ENCODE data around the gene COL20A1. TPM values are rescaled to one million over a fixed set of nuclear protein-coding genes. Genes with fewer than 3 reads are reported as not detected.

Gene COL20A1
- total RNA-seq, 3 donors from 2014 or later, result not detected

GRCh38 chr20:63296531-63297299 is 3.7 kb downstream of the COL20A1 start:
- TF ChIP-seq, protein P1, sequence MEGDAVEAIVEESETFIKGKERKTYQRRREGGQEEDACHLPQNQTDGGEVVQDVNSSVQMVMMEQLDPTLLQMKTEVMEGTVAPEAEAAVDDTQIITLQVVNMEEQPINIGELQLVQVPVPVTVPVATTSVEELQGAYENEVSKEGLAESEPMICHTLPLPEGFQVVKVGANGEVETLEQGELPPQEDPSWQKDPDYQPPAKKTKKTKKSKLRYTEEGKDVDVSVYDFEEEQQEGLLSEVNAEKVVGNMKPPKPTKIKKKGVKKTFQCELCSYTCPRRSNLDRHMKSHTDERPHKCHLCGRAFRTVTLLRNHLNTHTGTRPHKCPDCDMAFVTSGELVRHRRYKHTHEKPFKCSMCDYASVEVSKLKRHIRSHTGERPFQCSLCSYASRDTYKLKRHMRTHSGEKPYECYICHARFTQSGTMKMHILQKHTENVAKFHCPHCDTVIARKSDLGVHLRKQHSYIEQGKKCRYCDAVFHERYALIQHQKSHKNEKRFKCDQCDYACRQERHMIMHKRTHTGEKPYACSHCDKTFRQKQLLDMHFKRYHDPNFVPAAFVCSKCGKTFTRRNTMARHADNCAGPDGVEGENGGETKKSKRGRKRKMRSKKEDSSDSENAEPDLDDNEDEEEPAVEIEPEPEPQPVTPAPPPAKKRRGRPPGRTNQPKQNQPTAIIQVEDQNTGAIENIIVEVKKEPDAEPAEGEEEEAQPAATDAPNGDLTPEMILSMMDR (IDR thresholded peaks at IDR 0.05), result no peak
- no peaks in the 10 kb centered on the region for H3K9me3 ChIP-seq
- ATAC-seq, result no peak

DNA sequence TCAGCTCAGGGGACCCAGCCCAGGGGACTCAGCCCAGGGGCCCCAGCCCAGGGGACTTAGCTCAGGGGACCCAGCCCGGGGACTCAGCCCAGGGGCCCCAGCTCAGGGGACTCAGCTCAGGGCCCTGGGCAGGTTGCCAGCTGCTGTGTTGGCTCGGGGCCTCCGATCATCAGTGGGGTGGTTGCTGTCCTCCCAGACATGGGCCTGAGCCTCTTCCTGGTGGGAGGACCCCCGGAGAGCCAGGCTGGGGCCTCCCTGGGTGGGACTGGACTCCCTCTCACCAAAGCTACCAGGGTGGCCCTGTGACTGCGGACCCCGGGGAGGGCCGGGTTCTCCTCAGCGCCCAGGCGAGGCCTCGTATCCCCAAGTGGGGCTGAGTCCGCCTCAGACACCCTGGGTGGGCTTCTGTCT is 4.4 kb downstream of the COL20A1 start:
- TF ChIP-seq, protein P1 (IDR thresholded peaks at IDR 0.05), result no peak
- intact Hi-C loops (cut with DNase I, micrococcal nuclease), result no loop called here
- DNase-seq (no peak), ATAC-seq (no peak)
- Histone ChIP-seq H3K4me3 (no peak overlapping the region), H3K9me3 (no peaks in the 10 kb centered on the region), H3K36me3 (ENCODE audit: low read depth) (no peaks in the 10 kb centered on the region), H3K4me1 (ENCODE audit: low read depth) (no peaks in the 10 kb centered on the region)

More at GRCh38 chr20:63296531-63297299, 3.7 kb downstream of the COL20A1 start:
- no peak for DNase-seq
- no peaks in the 10 kb centered on the region for H3K36me3 ChIP-seq (ENCODE audit: low read depth)
- intact Hi-C loops (cut with DNase I, micrococcal nuclease), result no loop called here
- no peaks in the 10 kb centered on the region for H3K4me1 ChIP-seq (ENCODE audit: low read depth)
- H3K4me3 ChIP-seq, result no peak overlapping the region

DNA sequence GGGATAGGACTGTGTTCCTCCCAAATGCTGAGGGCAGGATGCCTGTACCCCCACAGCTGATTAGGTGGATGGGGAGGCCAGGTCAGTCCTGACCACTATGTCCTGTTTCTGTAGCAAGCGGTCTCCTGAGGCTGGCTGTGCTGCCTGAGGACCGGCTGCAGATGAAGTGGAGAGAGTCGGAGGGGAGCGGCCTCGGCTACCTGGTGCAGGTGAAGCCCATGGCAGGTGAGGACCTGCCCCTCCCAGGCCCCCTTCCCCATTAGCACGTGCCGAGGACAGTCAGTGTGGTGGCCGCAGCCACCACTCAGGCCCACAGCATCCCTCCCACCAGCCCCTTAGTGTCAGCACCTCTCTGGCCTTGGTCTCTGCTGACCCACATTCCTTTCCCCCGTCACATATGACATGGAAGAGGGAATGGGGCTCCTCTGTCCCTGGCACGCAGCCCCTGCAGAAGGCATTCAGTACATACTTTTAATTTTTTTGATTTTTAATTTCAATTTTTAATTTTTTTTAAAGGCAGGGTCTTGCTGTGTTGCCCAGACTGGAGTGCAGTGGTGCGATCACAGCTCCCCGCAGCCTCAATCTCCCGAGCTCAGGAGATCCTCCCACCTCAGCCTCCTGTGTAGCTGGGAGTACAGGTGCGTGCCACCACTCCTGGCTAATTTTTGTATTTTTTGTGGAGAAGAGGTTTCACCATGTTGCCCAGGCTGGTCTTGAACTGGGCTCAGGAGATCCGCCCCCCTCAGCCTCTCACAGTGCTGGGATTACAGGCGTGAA is 5.0 kb downstream of the COL20A1 start:
- DNase-seq (no peak), ATAC-seq (no peak)
- TF ChIP-seq, protein P1 (IDR thresholded peaks at IDR 0.05), result no peak
- intact Hi-C loops (cut with DNase I, micrococcal nuclease), result no loop called here
- Histone ChIP-seq H3K4me3 (no peak overlapping the region), H3K36me3 (ENCODE audit: low read depth) (no peaks in the 10 kb centered on the region), H3K4me1 (ENCODE audit: low read depth) (no peaks in the 10 kb centered on the region), H3K9me3 (no peaks in the 10 kb centered on the region)

DNA sequence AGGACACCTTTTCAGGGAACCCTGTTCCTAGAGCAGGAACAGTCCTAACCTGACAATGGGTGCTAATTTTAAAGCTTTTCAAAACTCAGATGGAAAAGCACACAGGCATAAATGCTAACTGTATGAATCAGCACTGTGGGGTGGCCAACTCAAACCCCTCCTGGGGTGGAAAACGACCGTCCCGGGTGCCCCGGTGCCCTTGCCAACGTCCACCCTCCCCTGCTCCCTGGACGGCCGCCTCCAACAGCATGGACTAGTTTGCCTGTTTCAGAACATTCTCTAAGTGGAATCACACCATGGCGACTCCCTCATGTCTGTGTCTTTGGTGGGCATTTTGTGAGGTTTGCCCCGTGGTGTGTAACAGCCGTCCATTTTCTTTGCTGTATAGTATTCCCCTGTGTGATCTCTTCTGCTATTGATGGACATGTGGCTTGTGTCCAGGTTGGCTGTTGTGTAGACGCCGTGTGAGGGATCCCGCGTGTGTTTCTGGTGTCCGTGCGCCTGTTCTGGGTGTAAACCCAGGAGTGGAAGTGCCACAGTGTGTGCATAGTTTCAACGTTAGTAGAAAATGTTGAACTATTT is 5.8 kb downstream of the COL20A1 start:
- no peak for DNase-seq
- Histone ChIP-seq H3K4me3 (no peak overlapping the region), H3K4me1 (ENCODE audit: low read depth) (no peaks in the 10 kb centered on the region), H3K9me3 (no peaks in the 10 kb centered on the region), H3K36me3 (ENCODE audit: low read depth) (no peaks in the 10 kb centered on the region)
- intact Hi-C loops (cut with DNase I, micrococcal nuclease), result no loop called here
- TF ChIP-seq, protein P1 (IDR thresholded peaks at IDR 0.05), result no peak
- ATAC-seq, result no peak

DNA sequence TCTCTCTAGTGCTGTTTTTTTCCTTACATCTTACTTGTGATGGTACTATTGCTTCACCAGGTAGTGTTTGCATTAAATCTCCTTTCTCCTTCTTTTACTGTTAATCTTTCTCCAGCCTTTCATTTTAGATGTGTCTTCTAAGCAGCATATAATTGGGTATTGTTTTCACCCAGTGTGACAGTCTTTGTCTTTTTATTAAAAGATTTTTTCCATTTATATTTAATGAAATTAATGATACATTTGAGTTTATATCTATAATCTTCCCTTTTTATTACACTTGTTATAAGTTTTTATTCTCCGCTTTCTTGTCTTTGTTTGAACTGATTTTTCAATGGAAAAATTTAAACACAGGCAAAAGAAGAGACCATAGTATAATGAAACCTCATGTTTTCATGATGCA is 8.7 kb downstream of the COL20A1 start:
- H3K4me1 ChIP-seq (ENCODE audit: low read depth), result no peaks in the 10 kb centered on the region
- no peak overlapping the region for H3K4me3 ChIP-seq
- TF ChIP-seq, protein P1 (IDR thresholded peaks at IDR 0.05), result no peak
- intact Hi-C loops (cut with DNase I, micrococcal nuclease), result no loop called here
- ATAC-seq, result no peak
- no peak for DNase-seq
- H3K9me3 ChIP-seq, result no peaks in the 10 kb centered on the region
- H3K36me3 ChIP-seq (ENCODE audit: low read depth), result no peaks in the 10 kb centered on the region
